NCI-H82 treated with DMSO at 0.1 percent for 48 hours (cell line): ENCODE measurements around the gene NDOR1.

Experiments used
- DNase-seq: peaks from one replicate; lab custom pipeline; 2025; ENCODE audit not compliant: unreplicated experiment; lab: John Stamatoyannopoulos, UW

NDOR1 gene

GRCh38 chr9:137219757-137220316 lies 14.3 kb downstream of the NDOR1 start:
- DNase-seq: no peak

GRCh38 chr9:137220317-137221094 lies 15.0 kb downstream of the NDOR1 start:
- DNase-seq: no peak

GRCh38 chr9:137221095-137221505 lies 15.6 kb downstream of the NDOR1 start:
- no peak for DNase-seq

GRCh38 chr9:137221506-137222111 lies 16.1 kb downstream of the NDOR1 start:
- no peak for DNase-seq

GRCh38 chr9:137222190-137223077 lies 16.9 kb downstream of the NDOR1 start, which contains the start of gene RNF208:
Gene RNF208, minus strand, starts transcription at chr9:137222240. Its CDS starts 1,028 bp downstream, at chr9:137221212.
- no peak for DNase-seq

- DNase-seq: peak; percentile 85
Measured at GRCh38 chr9:137223078-137223970, 17.8 kb downstream of the NDOR1 start.

- no peak for DNase-seq
Measured at GRCh38 chr9:137224830-137225694, 19.6 kb downstream of the NDOR1 start, which contains the start of gene CYSRT1. Gene CYSRT1, plus strand, starts transcription at chr9:137225174. Its CDS starts 448 bp downstream, at chr9:137225622.

GRCh38 chr9:137225699-137226331 lies 20.3 kb downstream of the NDOR1 start:
- DNase-seq: no peak

- DNase-seq: no peak
Measured at GRCh38 chr9:137226338-137227053, 21.0 kb downstream of the NDOR1 start.

- DNase-seq: no peak
Measured at GRCh38 chr9:137227054-137227852, 21.8 kb downstream of the NDOR1 start, which contains the start of gene RNF224. Gene RNF224, plus strand, starts transcription at chr9:137227502. Its CDS starts 834 bp downstream, at chr9:137228336.

- DNase-seq: no peak
Measured at GRCh38 chr9:137227853-137228505, 22.5 kb downstream of the NDOR1 start.

GRCh38 chr9:137228506-137228967 lies 23.0 kb downstream of the NDOR1 start:
- DNase-seq: no peak

- no peak for DNase-seq
Measured at GRCh38 chr9:137228968-137229896, 23.7 kb downstream of the NDOR1 start.

- no peak for DNase-seq
Measured at GRCh38 chr9:137229903-137230704, 24.6 kb downstream of the NDOR1 start.
